ENCODE measurements around the gene LRRC1. TPM values are rescaled to one million over a fixed set of nuclear protein-coding genes. Genes with fewer than 3 reads are reported as not detected.

LRRC1 gene
- total and polyA plus RNA-seq, 2 donors (not counting 1 experiment from before 2014, with no cell fraction given) = 3.4 to 8.9 TPM

- intact Hi-C loops (cut with micrococcal nuclease) = no loop called here
- H3K36me3 ChIP-seq (replicated peaks in 1 of 2; ENCODE audit: control extremely low read depth in 1 of 2, control insufficient read depth in 1 of 2, extremely low read depth in 1 of 2, insufficient read depth in 2 of 2, low read length in 1 of 2) = no peaks in the 10 kb centered on the region
- ChIA-PET CTCF (no interaction called here), POLR2A (no interaction called here)
- peaks cover 15% of the 10 kb centered on the region for H4K20me1 ChIP-seq (ENCODE audit: control insufficient read depth, insufficient read depth, low read length, poor library complexity, severe bottlenecking)
- WGBS (ENCODE audit: insufficient coverage) = 63% methylated on average over 1 of the region's 4 CpGs
- Mint-ChIP-seq H3K27me3 (no peaks in the 10 kb centered on the region), H3K4me1 (peaks cover 34% of the 10 kb centered on the region), H3K27ac (no peak overlapping the region), H3K9me3 (ENCODE audit: insufficient read depth) (no peaks in the 10 kb centered on the region), H3K4me3 (no peak overlapping the region)
- no peak overlapping the region for H3K9ac ChIP-seq (ENCODE audit: low read length)
- peaks cover 9 to 10% of the 10 kb centered on the region in 2 donors for H3K4me1 ChIP-seq (ENCODE audit: control insufficient read depth in 2 of 2, insufficient read depth in 2 of 2, low read length in 2 of 2)
- no peak overlapping the region for H3K4me2 ChIP-seq (replicated peaks; ENCODE audit: low read depth, low read length, poor library complexity, severe bottlenecking)
- no peaks in the 10 kb centered on the region for H3K27me3 ChIP-seq (replicated peaks in 1 of 4; ENCODE audit: control extremely low read depth in 1 of 4, control insufficient read depth in 3 of 4, insufficient read depth in 4 of 4, low read length in 3 of 4)
- peaks cover 37% of the 10 kb centered on the region for H3K79me2 ChIP-seq (ENCODE audit: control insufficient read depth, insufficient read depth, low read length)
- no peak overlapping the region for H3K4me3 ChIP-seq (ENCODE audit: control extremely low read depth in 1 of 5, extremely low read depth in 1 of 5, insufficient read depth in 1 of 5, low read depth in 2 of 5, low read length in 4 of 5)
- no peak overlapping the region for H2AFZ ChIP-seq (ENCODE audit: insufficient read depth, low read depth, low read length, poor library complexity, severe bottlenecking)
- DNase-seq (no peak), ATAC-seq (ENCODE audit: low read depth) (no peak)
- TF ChIP-seq EZH2 (IDR thresholded peaks at IDR 0.05; ENCODE audit: borderline replicate concordance, insufficient read depth, low read depth, low read length, poor library complexity, severe bottlenecking) (no peak), CTCF (IDR thresholded peaks at IDR 0.05) (no peak)
- H3K9me3 ChIP-seq (ENCODE audit: control extremely low read depth in 1 of 3, control insufficient read depth in 2 of 3, insufficient read depth in 1 of 3, low read length in 2 of 3) = no peaks in the 10 kb centered on the region
- no peak overlapping the region for H3K27ac ChIP-seq (ENCODE audit: low read length in 2 of 2)
Measured at GRCh38 chr6:53811082-53811481, 16.3 kb downstream of the LRRC1 start.

DNA sequence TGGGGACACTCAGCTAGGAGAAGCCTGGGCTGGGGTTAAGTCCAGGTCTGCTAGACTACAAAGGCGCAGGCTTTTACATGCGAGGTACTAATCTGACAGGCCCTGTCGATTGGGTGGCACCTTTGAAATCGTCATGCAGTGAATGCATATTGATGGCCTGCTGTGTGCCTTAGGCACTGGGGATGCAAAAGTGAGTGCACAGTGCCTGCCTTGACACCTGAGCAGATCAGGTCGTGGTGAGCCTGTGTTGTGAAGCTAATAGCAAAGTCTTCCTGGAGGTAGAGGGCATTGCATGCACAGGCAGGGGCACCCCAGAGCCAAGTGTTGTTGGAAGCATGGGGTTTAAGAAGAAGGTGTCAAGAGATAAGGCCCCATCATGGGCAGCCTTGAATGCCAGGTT is 16.9 kb downstream of the LRRC1 start:
- Histone ChIP-seq H3K79me2 (ENCODE audit: control insufficient read depth, insufficient read depth, low read length) (peaks cover 37% of the 10 kb centered on the region), H2AFZ (ENCODE audit: insufficient read depth, low read depth, low read length, poor library complexity, severe bottlenecking) (no peak overlapping the region), H3K9me3 (ENCODE audit: control extremely low read depth in 1 of 3, control insufficient read depth in 2 of 3, insufficient read depth in 1 of 3, low read length in 2 of 3) (no peaks in the 10 kb centered on the region), H3K4me2 (replicated peaks; ENCODE audit: low read depth, low read length, poor library complexity, severe bottlenecking) (no peak overlapping the region), H3K27ac (ENCODE audit: low read length in 2 of 2) (no peak overlapping the region), H3K4me3 (ENCODE audit: control extremely low read depth in 1 of 5, extremely low read depth in 1 of 5, insufficient read depth in 1 of 5, low read depth in 2 of 5, low read length in 4 of 5) (no peak overlapping the region), H3K4me1 (ENCODE audit: control insufficient read depth in 2 of 2, insufficient read depth in 2 of 2, low read length in 2 of 2) (peaks cover 9 to 10% of the 10 kb centered on the region in 2 donors), H4K20me1 (ENCODE audit: control insufficient read depth, insufficient read depth, low read length, poor library complexity, severe bottlenecking) (peaks cover 15% of the 10 kb centered on the region), H3K9ac (ENCODE audit: low read length) (no peak overlapping the region), H3K36me3 (replicated peaks in 1 of 2; ENCODE audit: control extremely low read depth in 1 of 2, control insufficient read depth in 1 of 2, extremely low read depth in 1 of 2, insufficient read depth in 2 of 2, low read length in 1 of 2) (no peaks in the 10 kb centered on the region), H3K27me3 (replicated peaks in 1 of 4; ENCODE audit: control extremely low read depth in 1 of 4, control insufficient read depth in 3 of 4, insufficient read depth in 4 of 4, low read length in 3 of 4) (no peaks in the 10 kb centered on the region)
- ATAC-seq (ENCODE audit: low read depth) (no peak), DNase-seq (no peak)
- Mint-ChIP-seq H3K27me3 (no peaks in the 10 kb centered on the region), H3K9me3 (ENCODE audit: insufficient read depth) (no peaks in the 10 kb centered on the region), H3K4me1 (peaks cover 34% of the 10 kb centered on the region), H3K27ac (no peak overlapping the region), H3K4me3 (no peak overlapping the region)
- WGBS (ENCODE audit: insufficient coverage) = 97% methylated on average over 5 of the region's 5 CpGs
- no peak for TF ChIP-seq EZH2 (IDR thresholded peaks at IDR 0.05; ENCODE audit: borderline replicate concordance, insufficient read depth, low read depth, low read length, poor library complexity, severe bottlenecking)
- no peak for TF ChIP-seq CTCF (IDR thresholded peaks at IDR 0.05)
- ChIA-PET POLR2A (no interaction called here), CTCF (no interaction called here)
- intact Hi-C loops (cut with micrococcal nuclease) = no loop called here
